RWPE2 (cell line): ENCODE results near the gene B4GALT6.

ENCODE experiments used
- ATAC-seq: fragments of 200-7000 bp; cut with Tn5 transposase; 3 replicates; pipeline ENCODE4 v1.9.1; 2021; ENCODE audit warnings: low read depth
- DNase-seq: peaks from one replicate; pipeline ENCODE4 v3.0.0-alpha.2; 2020; ENCODE audit warnings: low spot score
- H3K27ac ChIP-seq: fragments of 450-650 bp; 2 replicates; pipeline ENCODE4 v1.5.1; 2017; ENCODE audit warnings: mild to moderate bottlenecking; ENCODE audit not compliant: poor library complexity, severe bottlenecking
- H3K27me3 ChIP-seq: fragments of 250-450 bp; sonication (Bioruptor Pico); 2 replicates; pipeline ENCODE4 v1.5.1; 2021; ENCODE audit warnings: mild to moderate bottlenecking, moderate library complexity; ENCODE audit not compliant: insufficient read depth, poor library complexity, severe bottlenecking
- H3K36me3 ChIP-seq: fragments of 250-450 bp; sonication (Bioruptor Pico); 2 replicates; pipeline ENCODE4 v1.5.1; 2020; ENCODE audit warnings: low read depth, mild to moderate bottlenecking, moderate library complexity
- H3K4me1 ChIP-seq: fragments of 250-450 bp; sonication (Bioruptor Pico); 2 replicates; pipeline ENCODE4 v1.5.1; 2021; ENCODE audit warnings: mild to moderate bottlenecking, moderate library complexity; ENCODE audit not compliant: insufficient read depth, poor library complexity, severe bottlenecking
- H3K4me3 ChIP-seq: fragments of 250-450 bp; sonication (Bioruptor Pico); 2 replicates; pipeline ENCODE4 v1.5.1; 2021; ENCODE audit warnings: mild to moderate bottlenecking, moderate library complexity; ENCODE audit not compliant: severe bottlenecking
- H3K9me3 ChIP-seq: fragments of 250-450 bp; sonication (Bioruptor Pico); 2 replicates; pipeline ENCODE4 v1.5.1; 2021; ENCODE audit warnings: mild to moderate bottlenecking, moderate library complexity; ENCODE audit not compliant: severe bottlenecking
- TF ChIP-seq, protein P1 (sequence below): fragments of 450-650 bp; IDR thresholded peaks from one replicate; pipeline ENCODE4 v1.5.1; 2017; ENCODE audit warnings: mild to moderate bottlenecking, moderate library complexity; ENCODE audit not compliant: poor library complexity, severe bottlenecking

The B4GALT6 gene

DNA sequence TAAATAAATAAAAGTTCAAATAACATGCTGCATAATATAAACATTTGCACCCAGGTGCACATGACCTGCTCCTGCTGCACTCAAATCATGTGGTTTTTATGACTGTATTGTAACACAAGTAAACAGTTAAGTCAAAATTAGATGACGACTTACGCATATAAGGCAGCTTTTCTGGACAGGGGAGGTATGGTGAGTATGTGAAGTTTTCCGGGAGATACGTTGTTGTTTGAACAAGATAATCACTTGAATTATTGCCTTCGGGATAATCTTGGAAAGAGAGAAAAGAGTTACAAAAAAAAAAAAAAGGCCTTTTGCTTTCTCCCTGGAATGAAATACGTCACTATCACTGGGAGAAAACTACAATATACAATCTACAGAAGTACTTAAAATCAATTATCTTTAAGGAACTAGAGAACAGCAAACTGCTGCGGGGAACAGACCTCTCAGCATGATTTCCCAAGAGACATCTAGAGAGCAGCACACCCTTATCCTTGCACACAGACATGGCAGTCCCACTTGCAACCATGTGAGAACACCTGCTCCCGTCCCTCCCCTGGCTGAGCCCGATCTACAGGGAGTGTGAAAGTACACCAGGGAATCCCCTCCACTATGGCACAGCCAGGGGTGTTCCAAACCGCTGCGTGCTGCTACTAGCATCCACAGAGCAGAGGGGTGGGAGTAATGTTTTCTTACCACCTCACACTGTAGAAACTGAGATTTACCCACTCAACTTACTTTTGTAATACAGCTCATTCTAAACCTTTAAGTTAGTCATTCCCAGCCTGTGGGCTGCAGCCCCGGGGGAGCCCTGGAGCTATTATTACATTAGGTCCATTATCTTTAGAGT lies 26.3 kb downstream of the B4GALT6 start:
- Histone ChIP-seq H3K27ac (no peak overlapping the region), H3K4me3 (no peak overlapping the region), H3K27me3 (no peaks in the 10 kb centered on the region), H3K4me1 (peaks cover 9% of the 10 kb centered on the region), H3K36me3 (peaks cover 5% of the 10 kb centered on the region; the same call in 1 of the 2 replicates), H3K9me3 (no peaks in the 10 kb centered on the region)
- DNase-seq = no peak
- TF ChIP-seq, protein P1, sequence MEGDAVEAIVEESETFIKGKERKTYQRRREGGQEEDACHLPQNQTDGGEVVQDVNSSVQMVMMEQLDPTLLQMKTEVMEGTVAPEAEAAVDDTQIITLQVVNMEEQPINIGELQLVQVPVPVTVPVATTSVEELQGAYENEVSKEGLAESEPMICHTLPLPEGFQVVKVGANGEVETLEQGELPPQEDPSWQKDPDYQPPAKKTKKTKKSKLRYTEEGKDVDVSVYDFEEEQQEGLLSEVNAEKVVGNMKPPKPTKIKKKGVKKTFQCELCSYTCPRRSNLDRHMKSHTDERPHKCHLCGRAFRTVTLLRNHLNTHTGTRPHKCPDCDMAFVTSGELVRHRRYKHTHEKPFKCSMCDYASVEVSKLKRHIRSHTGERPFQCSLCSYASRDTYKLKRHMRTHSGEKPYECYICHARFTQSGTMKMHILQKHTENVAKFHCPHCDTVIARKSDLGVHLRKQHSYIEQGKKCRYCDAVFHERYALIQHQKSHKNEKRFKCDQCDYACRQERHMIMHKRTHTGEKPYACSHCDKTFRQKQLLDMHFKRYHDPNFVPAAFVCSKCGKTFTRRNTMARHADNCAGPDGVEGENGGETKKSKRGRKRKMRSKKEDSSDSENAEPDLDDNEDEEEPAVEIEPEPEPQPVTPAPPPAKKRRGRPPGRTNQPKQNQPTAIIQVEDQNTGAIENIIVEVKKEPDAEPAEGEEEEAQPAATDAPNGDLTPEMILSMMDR = no peak
- no peak for ATAC-seq

DNA sequence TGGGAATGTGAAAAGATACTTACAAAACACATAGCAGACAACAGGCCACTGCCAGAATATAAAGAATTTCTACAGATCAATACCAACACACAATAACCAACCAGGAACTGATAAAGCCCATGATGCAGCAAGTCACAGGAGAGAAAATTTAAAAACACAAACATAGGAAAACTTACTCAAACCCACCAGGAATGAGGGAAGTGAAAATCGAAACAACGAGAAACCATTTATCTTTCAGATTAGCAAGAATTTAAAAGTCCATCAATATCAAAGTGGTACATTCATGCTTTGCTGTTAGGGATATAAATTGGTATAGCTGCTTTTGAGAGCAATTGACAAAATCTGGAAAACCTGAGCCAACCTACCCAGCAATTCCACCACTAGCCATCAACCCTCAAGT lies 27.6 kb downstream of the B4GALT6 start:
- DNase-seq (no peak), ATAC-seq (no peak)
- H3K36me3 ChIP-seq = peaks cover 5% of the 10 kb centered on the region; the same call in 1 of the 2 replicates
- TF ChIP-seq, protein P1 = no peak
- no peaks in the 10 kb centered on the region for H3K9me3 ChIP-seq
- peaks cover 2% of the 10 kb centered on the region for H3K4me1 ChIP-seq
- no peak overlapping the region for H3K4me3 ChIP-seq
- H3K27me3 ChIP-seq = no peaks in the 10 kb centered on the region
- no peak overlapping the region for H3K27ac ChIP-seq

DNA sequence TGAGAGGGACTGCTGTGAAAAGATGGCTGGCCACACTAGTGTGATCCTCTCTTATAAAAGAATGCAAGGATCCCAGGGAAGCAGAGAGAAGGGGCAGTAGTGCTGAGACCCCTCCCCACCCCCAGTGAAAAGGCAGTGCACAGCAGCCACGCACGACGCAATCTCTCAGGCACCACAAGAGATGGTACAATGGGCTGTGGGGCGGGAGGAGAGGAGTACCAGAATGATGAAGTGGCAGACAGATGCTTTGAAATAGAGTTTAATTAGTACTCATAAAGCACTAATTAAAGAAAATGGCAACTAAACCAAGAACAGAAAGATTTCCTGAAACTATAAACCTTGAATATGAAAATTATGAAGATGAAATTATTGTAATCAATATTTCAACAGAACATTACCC lies 29.0 kb downstream of the B4GALT6 start:
- TF ChIP-seq, protein P1 = no peak
- H3K36me3 ChIP-seq = peaks cover 3% of the 10 kb centered on the region; the same call in 1 of the 2 replicates
- H3K4me3 ChIP-seq = no peak overlapping the region
- H3K27ac ChIP-seq = no peak overlapping the region
- no peak for DNase-seq
- no peaks in the 10 kb centered on the region for H3K4me1 ChIP-seq
- ATAC-seq = no peak
- no peaks in the 10 kb centered on the region for H3K9me3 ChIP-seq
- no peaks in the 10 kb centered on the region for H3K27me3 ChIP-seq

DNA sequence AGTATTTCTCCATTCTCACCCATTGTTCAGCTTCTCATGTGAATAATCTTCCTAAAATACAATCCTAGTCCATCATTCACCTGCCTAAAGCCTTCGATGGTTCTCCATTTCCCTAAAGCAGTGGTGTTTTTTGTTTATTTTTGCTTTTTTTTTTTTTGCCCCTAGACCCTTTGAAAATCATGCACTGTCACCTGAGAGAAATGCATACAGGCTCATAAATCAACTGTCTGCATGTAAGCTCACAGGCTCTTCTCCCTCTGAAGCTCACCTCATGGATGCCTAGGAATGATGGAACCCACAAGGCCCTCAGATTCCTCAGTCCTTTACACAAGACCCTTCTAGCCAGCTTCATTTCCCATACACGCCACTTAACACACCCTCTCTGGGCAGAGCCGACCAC lies 31.5 kb downstream of the B4GALT6 start:
- Histone ChIP-seq H3K9me3 (no peaks in the 10 kb centered on the region), H3K4me3 (no peak overlapping the region), H3K27me3 (no peaks in the 10 kb centered on the region), H3K4me1 (peaks cover 17% of the 10 kb centered on the region), H3K27ac (no peak overlapping the region), H3K36me3 (no peaks in the 10 kb centered on the region; the same call in 1 of the 2 replicates)
- DNase-seq = no peak
- ATAC-seq = no peak
- TF ChIP-seq, protein P1 = no peak

DNA sequence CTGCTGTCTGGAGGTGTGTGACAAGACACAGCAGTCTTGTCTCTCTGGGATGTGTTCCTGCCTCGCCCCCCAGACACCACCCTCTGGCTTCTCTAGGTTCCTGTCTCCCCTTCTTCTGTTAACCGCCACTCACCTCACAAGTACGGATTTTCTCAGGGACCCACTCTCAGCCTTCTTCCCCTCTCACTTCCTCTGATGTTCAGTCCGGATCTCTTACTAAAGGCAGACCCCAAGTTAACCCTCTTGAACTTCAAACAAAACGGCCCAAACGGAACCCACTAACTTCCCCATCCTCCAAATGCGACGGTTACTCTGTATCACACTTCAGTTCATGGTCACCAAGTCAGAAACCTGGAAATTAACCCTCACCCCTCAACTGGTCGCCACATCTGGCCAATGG lies 32.0 kb downstream of the B4GALT6 start:
- H3K4me3 ChIP-seq = no peak overlapping the region
- H3K4me1 ChIP-seq = peaks cover 17% of the 10 kb centered on the region
- no peaks in the 10 kb centered on the region for H3K27me3 ChIP-seq
- H3K36me3 ChIP-seq = no peaks in the 10 kb centered on the region; the same call in 1 of the 2 replicates
- no peak overlapping the region for H3K27ac ChIP-seq
- no peaks in the 10 kb centered on the region for H3K9me3 ChIP-seq
- ATAC-seq (no peak), DNase-seq (no peak)
- TF ChIP-seq, protein P1 = no peak
